HG03280 (cell line): Measurements from ENCODE around the gene NRN1L.
"Not testable (repeated sequence)": the region's sequence is repeated elsewhere in the genome, so short reads cannot be mapped to it uniquely, and the experiment has no call there.

ENCODE experiments used
- ATAC-seq: cut with Tn5 transposase; IDR thresholded peaks from one replicate; pipeline ENCODE4 v1.9.1; 2021; ENCODE audit warnings: mild to moderate bottlenecking, moderate library complexity; ENCODE audit not compliant: unreplicated experiment

NRN1L gene

GRCh38 chr16:67881621-67882161, 3.0 kb upstream of the NRN1L start:
- no peak for ATAC-seq

GRCh38 chr16:67882374-67883145, 2.1 kb upstream of the NRN1L start:
- ATAC-seq: no peak

- ATAC-seq: no peak
These were observed 1.4 kb upstream of the NRN1L start for GRCh38 chr16:67883146-67883871.

GRCh38 chr16:67883872-67884261, 818 bp upstream of the NRN1L start:
- ATAC-seq: no peak

GRCh38 chr16:67885545-67885944, 860 bp downstream of the NRN1L start:
- no peak for ATAC-seq

- no peak for ATAC-seq
These were observed 1.3 kb downstream of the NRN1L start for GRCh38 chr16:67885976-67886375.

GRCh38 chr16:67886387-67886786, 1.7 kb downstream of the NRN1L start:
- no peak for ATAC-seq

- no peak for ATAC-seq
These were observed 3.6 kb downstream of the NRN1L start for GRCh38 chr16:67888331-67888730.

GRCh38 chr16:67892375-67892774, 7.7 kb downstream of the NRN1L start:
- ATAC-seq: no peak

- ATAC-seq: peak; percentile 93
These were observed 8.4 kb downstream of the NRN1L start, which contains the start of gene PSKH1 for GRCh38 chr16:67892899-67893742. TSS of gene PSKH1 (plus strand) at chr16:67893254. CDS start at chr16:67908750, 15,496 bp downstream.

- ATAC-seq: no peak
These were observed 9.2 kb downstream of the NRN1L start for GRCh38 chr16:67893743-67894399.

- no peak for ATAC-seq
These were observed 12.5 kb downstream of the NRN1L start for GRCh38 chr16:67897231-67897630.

GRCh38 chr16:67901734-67902133, 17.0 kb downstream of the NRN1L start:
- ATAC-seq: no peak

GRCh38 chr16:67902831-67903230, 18.1 kb downstream of the NRN1L start:
- no peak for ATAC-seq

- ATAC-seq: no peak
These were observed 22.9 kb downstream of the NRN1L start for GRCh38 chr16:67907397-67908180.

- no peak for ATAC-seq
These were observed 24.5 kb downstream of the NRN1L start for GRCh38 chr16:67909056-67909742.

GRCh38 chr16:67910158-67910557, 25.5 kb downstream of the NRN1L start:
- ATAC-seq: no peak

GRCh38 chr16:67914758-67915495, 30.2 kb downstream of the NRN1L start:
- ATAC-seq: no peak

GRCh38 chr16:67915496-67915769, 30.7 kb downstream of the NRN1L start:
- not testable (repeated sequence) for ATAC-seq
